ENCODE results near the gene POLR1H.

The POLR1H gene

GRCh38 chr6:30093951-30094661 lies 33.0 kb downstream of the POLR1H start:
- Histone ChIP-seq H3K36me3 (ENCODE audit: control insufficient read depth, insufficient read depth, low read length) (no peaks in the 10 kb centered on the region), H3K4me3 (replicated peaks; ENCODE audit: low read depth, low read length) (no peak overlapping the region), H3K27me3 (replicated peaks; ENCODE audit: control insufficient read depth, insufficient read depth, low read length) (peaks cover 9% of the 10 kb centered on the region)
- TF ChIP-seq CTCF (IDR thresholded peaks at IDR 0.05; ENCODE audit: insufficient read depth, low read length, poor library complexity, severe bottlenecking) = no peak
- no peak for DNase-seq (ENCODE audit: extremely low read depth, insufficient read length)

- TF ChIP-seq CTCF (IDR thresholded peaks at IDR 0.05; ENCODE audit: insufficient read depth, low read length, poor library complexity, severe bottlenecking) = no peak
- Histone ChIP-seq H3K4me3 (replicated peaks; ENCODE audit: low read depth, low read length) (no peak overlapping the region), H3K27me3 (replicated peaks; ENCODE audit: control insufficient read depth, insufficient read depth, low read length) (peaks cover 11% of the 10 kb centered on the region), H3K36me3 (ENCODE audit: control insufficient read depth, insufficient read depth, low read length) (no peaks in the 10 kb centered on the region)
- no peak for DNase-seq (ENCODE audit: extremely low read depth, insufficient read length)
Observed at GRCh38 chr6:30096829-30097228, 35.8 kb downstream of the POLR1H start.

GRCh38 chr6:30097902-30098768 lies 37.1 kb downstream of the POLR1H start:
- no peaks in the 10 kb centered on the region for H3K36me3 ChIP-seq (ENCODE audit: control insufficient read depth, insufficient read depth, low read length)
- peaks cover 10% of the 10 kb centered on the region for H3K27me3 ChIP-seq (replicated peaks; ENCODE audit: control insufficient read depth, insufficient read depth, low read length)
- H3K4me3 ChIP-seq (replicated peaks; ENCODE audit: low read depth, low read length) = no peak overlapping the region
- no peak for TF ChIP-seq CTCF (IDR thresholded peaks at IDR 0.05; ENCODE audit: insufficient read depth, low read length, poor library complexity, severe bottlenecking)
- no peak for DNase-seq (ENCODE audit: extremely low read depth, insufficient read length)

- TF ChIP-seq CTCF (IDR thresholded peaks at IDR 0.05; ENCODE audit: insufficient read depth, low read length, poor library complexity, severe bottlenecking) = no peak
- Histone ChIP-seq H3K36me3 (ENCODE audit: control insufficient read depth, insufficient read depth, low read length) (no peaks in the 10 kb centered on the region), H3K4me3 (replicated peaks; ENCODE audit: low read depth, low read length) (no peak overlapping the region), H3K27me3 (replicated peaks; ENCODE audit: control insufficient read depth, insufficient read depth, low read length) (peaks cover 10% of the 10 kb centered on the region)
- DNase-seq (ENCODE audit: extremely low read depth, insufficient read length) = no peak
Observed at GRCh38 chr6:30100154-30100553, 39.1 kb downstream of the POLR1H start.

GRCh38 chr6:30100585-30101443 lies 39.7 kb downstream of the POLR1H start:
- DNase-seq (ENCODE audit: extremely low read depth, insufficient read length) = no peak
- H3K27me3 ChIP-seq (replicated peaks; ENCODE audit: control insufficient read depth, insufficient read depth, low read length) = peaks cover 10% of the 10 kb centered on the region
- no peaks in the 10 kb centered on the region for H3K36me3 ChIP-seq (ENCODE audit: control insufficient read depth, insufficient read depth, low read length)
- TF ChIP-seq CTCF (IDR thresholded peaks at IDR 0.05; ENCODE audit: insufficient read depth, low read length, poor library complexity, severe bottlenecking) = no peak
- H3K4me3 ChIP-seq (replicated peaks; ENCODE audit: low read depth, low read length) = peak overlapping the region; percentile 47

Data from GM06990 (cell line).